Neural progenitor cell (in vitro differentiated cells): ENCODE results near the gene LPP.

ENCODE experiments used
- EZH2 ChIP-seq: fragments of 200-600 bp; sonication (generic); IDR thresholded peaks from 2 replicates; pipeline ENCODE4 v1.6.1; 2017; ENCODE audit warnings: antibody characterized with exemption, mild to moderate bottlenecking, moderate library complexity
- TF ChIP-seq, protein P1 (sequence below): fragments of 200-600 bp; sonication (generic); IDR thresholded peaks from 2 replicates; pipeline ENCODE4 v1.5.1; 2017; ENCODE audit warnings: antibody characterized with exemption, mild to moderate bottlenecking

DNA sequence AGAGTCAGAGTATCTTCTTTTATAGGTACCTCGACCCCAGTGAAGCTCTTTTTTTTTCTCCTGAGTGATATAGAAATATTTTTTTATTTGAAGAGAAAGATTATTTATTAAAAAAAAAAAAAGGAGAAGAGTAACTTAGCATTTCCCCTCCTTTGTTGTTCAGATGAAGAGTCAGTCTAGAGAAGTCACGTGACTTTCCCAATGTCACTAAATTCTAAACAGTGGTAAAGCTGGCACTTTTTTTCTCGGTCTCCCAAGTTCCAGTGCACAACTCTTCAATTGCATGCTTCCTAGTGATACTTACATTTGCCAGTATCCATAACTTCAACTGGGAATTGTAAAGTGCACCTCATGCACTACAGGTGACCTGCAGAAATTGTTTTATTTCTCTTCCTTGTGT lies 448.7 kb downstream of the LPP start:
- TF ChIP-seq, protein P1, sequence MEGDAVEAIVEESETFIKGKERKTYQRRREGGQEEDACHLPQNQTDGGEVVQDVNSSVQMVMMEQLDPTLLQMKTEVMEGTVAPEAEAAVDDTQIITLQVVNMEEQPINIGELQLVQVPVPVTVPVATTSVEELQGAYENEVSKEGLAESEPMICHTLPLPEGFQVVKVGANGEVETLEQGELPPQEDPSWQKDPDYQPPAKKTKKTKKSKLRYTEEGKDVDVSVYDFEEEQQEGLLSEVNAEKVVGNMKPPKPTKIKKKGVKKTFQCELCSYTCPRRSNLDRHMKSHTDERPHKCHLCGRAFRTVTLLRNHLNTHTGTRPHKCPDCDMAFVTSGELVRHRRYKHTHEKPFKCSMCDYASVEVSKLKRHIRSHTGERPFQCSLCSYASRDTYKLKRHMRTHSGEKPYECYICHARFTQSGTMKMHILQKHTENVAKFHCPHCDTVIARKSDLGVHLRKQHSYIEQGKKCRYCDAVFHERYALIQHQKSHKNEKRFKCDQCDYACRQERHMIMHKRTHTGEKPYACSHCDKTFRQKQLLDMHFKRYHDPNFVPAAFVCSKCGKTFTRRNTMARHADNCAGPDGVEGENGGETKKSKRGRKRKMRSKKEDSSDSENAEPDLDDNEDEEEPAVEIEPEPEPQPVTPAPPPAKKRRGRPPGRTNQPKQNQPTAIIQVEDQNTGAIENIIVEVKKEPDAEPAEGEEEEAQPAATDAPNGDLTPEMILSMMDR: no peak
- TF ChIP-seq EZH2: no peak
